Liver (tissue), 9 donors: Measurements from ENCODE around the gene NDFIP1. TPM values are rescaled to one million over a fixed set of nuclear protein-coding genes. Genes with fewer than 3 reads are reported as not detected.

ENCODE experiments used
- DNase-seq: peaks from one replicate; pipeline ENCODE4 v3.0.0-alpha.2; 2017; ENCODE audit warnings: low spot score
- H3K27ac ChIP-seq, 2 donors: one replicate each; pipeline ENCODE4 v1.7.0; 2013; ENCODE audit warnings: inconsistent platforms in 2 of 2, low read length in 2 of 2, control low read depth in 1 of 2, low read depth in 1 of 2, mild to moderate bottlenecking in 1 of 2
- H3K27me3 ChIP-seq, 4 donors: one replicate each; pipeline versions ENCODE4 v1.6.1 to v1.7.0; 2013; ENCODE audit warnings: low read length in 3 of 4, inconsistent platforms in 1 of 4, mild to moderate bottlenecking in 1 of 4, moderate library complexity in 1 of 4; ENCODE audit not compliant: control insufficient read depth in 4 of 4, insufficient read depth in 4 of 4
- H3K36me3 ChIP-seq, 4 donors: one replicate each; pipeline versions ENCODE4 v1.6.1 to v1.7.0; 2013; ENCODE audit warnings: low read length in 3 of 4, mild to moderate bottlenecking in 3 of 4, low read depth in 1 of 4, moderate library complexity in 1 of 4; ENCODE audit not compliant: control insufficient read depth in 4 of 4, insufficient read depth in 3 of 4
- H3K4me1 ChIP-seq, 4 donors: one replicate each; pipeline versions ENCODE4 v1.6.1 to v1.7.0; 2013; ENCODE audit warnings: low read length in 3 of 4, mild to moderate bottlenecking in 3 of 4, moderate library complexity in 1 of 4; ENCODE audit not compliant: control insufficient read depth in 4 of 4, insufficient read depth in 4 of 4
- H3K4me3 ChIP-seq, 3 donors: one replicate each; pipeline versions ENCODE4 v1.6.1 to v1.7.0; 2013; ENCODE audit warnings: low read length in 3 of 3, control low read depth in 1 of 3, low read depth in 1 of 3, mild to moderate bottlenecking in 1 of 3
- H3K9ac ChIP-seq, 2 donors: one replicate each; pipeline ENCODE4 v1.7.0; 2013; ENCODE audit warnings: low read length in 2 of 2, mild to moderate bottlenecking in 2 of 2, moderate library complexity in 2 of 2, control low read depth in 1 of 2, low read depth in 1 of 2
- H3K9me3 ChIP-seq, 4 donors: one replicate each; pipeline versions ENCODE4 v1.6.1 to v1.7.0; 2013; ENCODE audit warnings: low read length in 3 of 4; ENCODE audit not compliant: control insufficient read depth in 4 of 4
- ATF3 ChIP-seq: IDR thresholded peaks from 2 replicates; pipeline ENCODE4 v1.6.1; 2016; ENCODE audit warnings: antibody characterized with exemption
- EGR1 ChIP-seq, 2 donors: IDR thresholded peaks; 2 replicates each; pipeline ENCODE4 v1.6.1; 2016 to 2018; ENCODE audit warnings: antibody characterized with exemption in 2 of 2, low read depth in 2 of 2
- FOXA1 ChIP-seq: IDR thresholded peaks from 2 replicates; pipeline ENCODE4 v1.6.1; 2016; ENCODE audit warnings: antibody characterized with exemption
- GABPA ChIP-seq, 2 donors: IDR thresholded peaks in 1 of 2; conservative IDR thresholded peaks in 1 of 2; 2 replicates each; pipeline ENCODE4 v1.6.1; 2016; ENCODE audit warnings: antibody characterized with exemption in 2 of 2, mild to moderate bottlenecking in 1 of 2, moderate library complexity in 1 of 2
- HNF4A ChIP-seq, 2 donors: conservative IDR thresholded peaks; 2 replicates each; pipeline ENCODE4 v1.6.1; 2016; ENCODE audit warnings: antibody characterized with exemption in 2 of 2, mild to moderate bottlenecking in 2 of 2
- HNF4G ChIP-seq: IDR thresholded peaks from 2 replicates; pipeline ENCODE4 v1.6.1; 2016; ENCODE audit warnings: antibody characterized with exemption
- JUND ChIP-seq, 2 donors: IDR thresholded peaks; 2 replicates each; pipeline ENCODE4 v1.6.1; 2016; ENCODE audit warnings: antibody characterized with exemption in 2 of 2
- MAX ChIP-seq: IDR thresholded peaks from 2 replicates; pipeline ENCODE4 v1.6.1; 2016; ENCODE audit warnings: antibody characterized with exemption
- NR2F2 ChIP-seq: IDR thresholded peaks from 2 replicates; pipeline ENCODE4 v1.6.1; 2016; ENCODE audit warnings: antibody characterized with exemption
- RAD21 ChIP-seq, 2 donors: IDR thresholded peaks; 2 replicates each; pipeline ENCODE4 v1.6.1; 2016; ENCODE audit warnings: antibody characterized with exemption in 2 of 2, mild to moderate bottlenecking in 2 of 2
- RXRA ChIP-seq, 2 donors: IDR thresholded peaks; 2 replicates each; pipeline ENCODE4 v1.6.1; 2017 to 2018; ENCODE audit warnings: antibody characterized with exemption in 2 of 2, mild to moderate bottlenecking in 1 of 2
- SP1 ChIP-seq: IDR thresholded peaks from 2 replicates; pipeline ENCODE4 v1.6.1; 2018; ENCODE audit warnings: antibody characterized with exemption, mild to moderate bottlenecking
- TAF1 ChIP-seq: conservative IDR thresholded peaks from 2 replicates; pipeline ENCODE4 v1.6.1; 2016; ENCODE audit warnings: antibody characterized with exemption, mild to moderate bottlenecking
- YY1 ChIP-seq: IDR thresholded peaks from 2 replicates; pipeline ENCODE4 v1.6.1; 2016; ENCODE audit warnings: antibody characterized with exemption, mild to moderate bottlenecking
- ZBTB33 ChIP-seq: IDR thresholded peaks from 2 replicates; pipeline ENCODE4 v1.6.1; 2016; ENCODE audit warnings: antibody characterized with exemption
- WGBS: extraction: QIAGEN DNeasy Blood & Tissue Kit; methylation state at CpG from one replicate; pipeline ENCODE4 v1.1.7; 2013; 5-methylcytosine and 5-hydroxymethylcytosine counted together
- polyA plus RNA-seq, 2 donors: library from polyadenylated mRNA; stranded (reverse) in 1 of 2; unstranded in 1 of 2; fragments of 200-250 nt in 1 of 2; fragments of >200 nt in 1 of 2; fragmentation: Nextera tagmentation in 1 of 2; extraction: Ambion mirVana in 1 of 2; gene quantifications; one replicate each; pipeline versions ENCODE4 v1.2.1 to v1.2.3, GENCODE V29; 2013 to 2015
- total RNA-seq, 2 donors: library from RNA; depleted of rRNA; stranded (reverse); fragments of >200 nt; gene quantifications; one replicate each; pipeline ENCODE4 v1.2.3, GENCODE V29; 2014
- TF ChIP-seq, protein P1 (sequence below): fragments of 150-350 bp; IDR thresholded peaks from 2 replicates; pipeline ENCODE4 v1.5.1; 2017; ENCODE audit warnings: improper control_type of control experiment, low read depth, low read length; ENCODE audit not compliant: missing input control
- TF ChIP-seq, protein P2 (sequence below): IDR thresholded peaks from 2 replicates; pipeline ENCODE4 v1.6.1; 2016; ENCODE audit warnings: antibody characterized with exemption, mild to moderate bottlenecking
- donor health status: healthy.
- donor health status: healthy.
- donor health status: healthy.
- donor health status: healthy.
- donor health status: healthy.

NDFIP1 gene
- total and polyA plus RNA-seq, 4 donors: 43.5 to 68.1 (median 57.1) TPM

DNA sequence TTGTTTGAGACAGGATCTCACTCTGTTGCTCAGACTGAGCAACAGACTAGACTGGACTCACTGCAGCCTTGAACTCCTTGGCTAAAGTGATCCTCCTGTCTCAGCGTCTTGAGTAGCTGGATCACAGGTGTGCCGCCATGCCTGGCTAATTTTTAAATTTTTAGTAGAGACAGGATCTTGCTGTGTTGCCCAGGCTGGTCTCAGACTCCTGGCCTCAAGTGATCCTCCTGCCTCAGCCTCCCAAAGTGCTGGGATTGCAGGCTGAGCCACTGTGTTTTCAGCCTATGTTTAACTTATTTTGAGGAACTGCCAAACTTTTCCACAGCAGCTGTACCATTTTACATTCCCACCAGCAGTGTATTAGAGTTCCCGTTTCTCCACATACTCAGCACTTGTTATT is 16.8 kb downstream of the NDFIP1 start:
- DNase-seq: no peak
- no peak overlapping the region for H3K27ac ChIP-seq
- no peaks in the 10 kb centered on the region for H3K9me3 ChIP-seq
- no peak overlapping the region for H3K9ac ChIP-seq
- H3K36me3 ChIP-seq: no peaks in the 10 kb centered on the region
- TF ChIP-seq HNF4A (conservative IDR thresholded peaks at IDR 0.05) (no peak), YY1 (no peak), SP1 (no peak), RXRA (IDR thresholded peaks at IDR 0.05) (no peak), HNF4G (no peak), TAF1 (no peak), RAD21 (IDR thresholded peaks at IDR 0.05) (no peak), NR2F2 (no peak), ATF3 (no peak)
- peaks cover 0 to 28% (median 8%) of the 10 kb centered on the region in 4 donors for H3K4me1 ChIP-seq
- WGBS: 97% methylated on average over 3 of the region's 3 CpGs
- H3K4me3 ChIP-seq: no peak overlapping the region
- no peaks in the 10 kb centered on the region for H3K27me3 ChIP-seq

GRCh38 chr5:142125963-142126362 is 17.4 kb downstream of the NDFIP1 start:
- Histone ChIP-seq H3K9ac (no peak overlapping the region), H3K27me3 (no peaks in the 10 kb centered on the region), H3K9me3 (no peaks in the 10 kb centered on the region), H3K27ac (no peak overlapping the region), H3K36me3 (no peaks in the 10 kb centered on the region), H3K4me3 (no peak overlapping the region), H3K4me1 (peaks cover 0 to 27% (median 9%) of the 10 kb centered on the region in 4 donors)
- TF ChIP-seq RXRA (IDR thresholded peaks at IDR 0.05) (no peak), JUND (IDR thresholded peaks at IDR 0.05) (no peak), NR2F2 (no peak), TAF1 (no peak), FOXA1 (no peak), RAD21 (IDR thresholded peaks at IDR 0.05) (no peak), MAX (no peak), ZBTB33 (no peak), GABPA (IDR thresholded peaks at IDR 0.05 in 1 of 2, conservative IDR thresholded peaks at IDR 0.05 in 1 of 2) (no peak), EGR1 (IDR thresholded peaks at IDR 0.05; ENCODE audit: low read depth in 2 of 2) (no peak), HNF4G (no peak), SP1 (no peak)
- TF ChIP-seq, protein P1, sequence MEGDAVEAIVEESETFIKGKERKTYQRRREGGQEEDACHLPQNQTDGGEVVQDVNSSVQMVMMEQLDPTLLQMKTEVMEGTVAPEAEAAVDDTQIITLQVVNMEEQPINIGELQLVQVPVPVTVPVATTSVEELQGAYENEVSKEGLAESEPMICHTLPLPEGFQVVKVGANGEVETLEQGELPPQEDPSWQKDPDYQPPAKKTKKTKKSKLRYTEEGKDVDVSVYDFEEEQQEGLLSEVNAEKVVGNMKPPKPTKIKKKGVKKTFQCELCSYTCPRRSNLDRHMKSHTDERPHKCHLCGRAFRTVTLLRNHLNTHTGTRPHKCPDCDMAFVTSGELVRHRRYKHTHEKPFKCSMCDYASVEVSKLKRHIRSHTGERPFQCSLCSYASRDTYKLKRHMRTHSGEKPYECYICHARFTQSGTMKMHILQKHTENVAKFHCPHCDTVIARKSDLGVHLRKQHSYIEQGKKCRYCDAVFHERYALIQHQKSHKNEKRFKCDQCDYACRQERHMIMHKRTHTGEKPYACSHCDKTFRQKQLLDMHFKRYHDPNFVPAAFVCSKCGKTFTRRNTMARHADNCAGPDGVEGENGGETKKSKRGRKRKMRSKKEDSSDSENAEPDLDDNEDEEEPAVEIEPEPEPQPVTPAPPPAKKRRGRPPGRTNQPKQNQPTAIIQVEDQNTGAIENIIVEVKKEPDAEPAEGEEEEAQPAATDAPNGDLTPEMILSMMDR: no peak
- TF ChIP-seq, protein P2, sequence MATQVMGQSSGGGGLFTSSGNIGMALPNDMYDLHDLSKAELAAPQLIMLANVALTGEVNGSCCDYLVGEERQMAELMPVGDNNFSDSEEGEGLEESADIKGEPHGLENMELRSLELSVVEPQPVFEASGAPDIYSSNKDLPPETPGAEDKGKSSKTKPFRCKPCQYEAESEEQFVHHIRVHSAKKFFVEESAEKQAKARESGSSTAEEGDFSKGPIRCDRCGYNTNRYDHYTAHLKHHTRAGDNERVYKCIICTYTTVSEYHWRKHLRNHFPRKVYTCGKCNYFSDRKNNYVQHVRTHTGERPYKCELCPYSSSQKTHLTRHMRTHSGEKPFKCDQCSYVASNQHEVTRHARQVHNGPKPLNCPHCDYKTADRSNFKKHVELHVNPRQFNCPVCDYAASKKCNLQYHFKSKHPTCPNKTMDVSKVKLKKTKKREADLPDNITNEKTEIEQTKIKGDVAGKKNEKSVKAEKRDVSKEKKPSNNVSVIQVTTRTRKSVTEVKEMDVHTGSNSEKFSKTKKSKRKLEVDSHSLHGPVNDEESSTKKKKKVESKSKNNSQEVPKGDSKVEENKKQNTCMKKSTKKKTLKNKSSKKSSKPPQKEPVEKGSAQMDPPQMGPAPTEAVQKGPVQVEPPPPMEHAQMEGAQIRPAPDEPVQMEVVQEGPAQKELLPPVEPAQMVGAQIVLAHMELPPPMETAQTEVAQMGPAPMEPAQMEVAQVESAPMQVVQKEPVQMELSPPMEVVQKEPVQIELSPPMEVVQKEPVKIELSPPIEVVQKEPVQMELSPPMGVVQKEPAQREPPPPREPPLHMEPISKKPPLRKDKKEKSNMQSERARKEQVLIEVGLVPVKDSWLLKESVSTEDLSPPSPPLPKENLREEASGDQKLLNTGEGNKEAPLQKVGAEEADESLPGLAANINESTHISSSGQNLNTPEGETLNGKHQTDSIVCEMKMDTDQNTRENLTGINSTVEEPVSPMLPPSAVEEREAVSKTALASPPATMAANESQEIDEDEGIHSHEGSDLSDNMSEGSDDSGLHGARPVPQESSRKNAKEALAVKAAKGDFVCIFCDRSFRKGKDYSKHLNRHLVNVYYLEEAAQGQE: no peak
- no peak for DNase-seq
